AG09319 (cell line): ENCODE results near the gene FOXL3.

ENCODE experiments used
- DNase-seq: peaks from one replicate; pipeline ENCODE4 v3.0.0-alpha.2; 2010; ENCODE audit warnings: low read depth; ENCODE audit errors: extremely low read depth
- TF ChIP-seq, protein P1 (sequence below): IDR thresholded peaks from 2 replicates; pipeline ENCODE4 v1.5.1; 2011; ENCODE audit warnings: low read depth, mild to moderate bottlenecking, inconsistent platforms, low read length, moderate library complexity

Gene FOXL3

GRCh38 chr7:302054-302992, 12.4 kb downstream of the FOXL3 start:
- TF ChIP-seq, protein P1, sequence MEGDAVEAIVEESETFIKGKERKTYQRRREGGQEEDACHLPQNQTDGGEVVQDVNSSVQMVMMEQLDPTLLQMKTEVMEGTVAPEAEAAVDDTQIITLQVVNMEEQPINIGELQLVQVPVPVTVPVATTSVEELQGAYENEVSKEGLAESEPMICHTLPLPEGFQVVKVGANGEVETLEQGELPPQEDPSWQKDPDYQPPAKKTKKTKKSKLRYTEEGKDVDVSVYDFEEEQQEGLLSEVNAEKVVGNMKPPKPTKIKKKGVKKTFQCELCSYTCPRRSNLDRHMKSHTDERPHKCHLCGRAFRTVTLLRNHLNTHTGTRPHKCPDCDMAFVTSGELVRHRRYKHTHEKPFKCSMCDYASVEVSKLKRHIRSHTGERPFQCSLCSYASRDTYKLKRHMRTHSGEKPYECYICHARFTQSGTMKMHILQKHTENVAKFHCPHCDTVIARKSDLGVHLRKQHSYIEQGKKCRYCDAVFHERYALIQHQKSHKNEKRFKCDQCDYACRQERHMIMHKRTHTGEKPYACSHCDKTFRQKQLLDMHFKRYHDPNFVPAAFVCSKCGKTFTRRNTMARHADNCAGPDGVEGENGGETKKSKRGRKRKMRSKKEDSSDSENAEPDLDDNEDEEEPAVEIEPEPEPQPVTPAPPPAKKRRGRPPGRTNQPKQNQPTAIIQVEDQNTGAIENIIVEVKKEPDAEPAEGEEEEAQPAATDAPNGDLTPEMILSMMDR: no peak
- no peak for DNase-seq

GRCh38 chr7:303425-303824, 13.5 kb downstream of the FOXL3 start:
- DNase-seq: no peak
- TF ChIP-seq, protein P1: no peak

DNA sequence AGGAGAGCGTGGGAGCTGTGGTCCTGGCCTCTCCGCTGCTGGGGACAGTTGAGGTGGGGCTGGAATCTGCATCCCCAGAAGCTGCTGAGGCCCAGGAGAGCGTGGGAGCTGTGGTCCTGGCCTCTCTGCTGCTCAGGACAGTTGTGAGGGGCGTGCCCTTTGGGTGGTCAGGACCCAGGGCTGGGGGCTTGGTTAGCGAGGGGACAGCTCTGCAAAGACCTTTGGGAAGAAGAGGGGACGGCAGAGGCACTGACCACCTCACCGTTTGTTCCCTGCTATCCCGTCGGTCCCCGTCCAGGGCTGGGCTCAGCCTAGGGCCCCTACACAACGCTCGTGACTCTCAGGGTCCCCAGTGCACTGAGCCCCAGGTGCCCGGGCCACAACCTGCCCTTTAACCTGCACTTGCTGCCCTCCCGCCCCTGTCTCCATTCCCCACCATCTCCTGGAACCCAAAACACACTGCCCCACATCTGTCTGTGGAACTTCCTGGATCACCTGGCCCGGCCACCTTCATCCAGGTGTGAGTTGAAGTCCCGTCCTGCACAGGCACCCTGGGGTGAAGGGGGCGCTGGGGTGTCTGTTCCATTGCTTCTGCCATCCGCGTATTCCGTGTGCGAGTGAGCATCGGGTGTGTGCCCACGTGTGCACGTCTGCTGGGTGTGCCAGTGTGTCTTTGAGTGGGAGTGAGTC, 14.1 kb downstream of the FOXL3 start:
- TF ChIP-seq, protein P1: no peak

GRCh38 chr7:304574-305409, 14.8 kb downstream of the FOXL3 start:
- DNase-seq: no peak
- TF ChIP-seq, protein P1: no peak

More for the DNA sequence above, 14.1 kb downstream of the FOXL3 start:
- DNase-seq: no peak

DNA sequence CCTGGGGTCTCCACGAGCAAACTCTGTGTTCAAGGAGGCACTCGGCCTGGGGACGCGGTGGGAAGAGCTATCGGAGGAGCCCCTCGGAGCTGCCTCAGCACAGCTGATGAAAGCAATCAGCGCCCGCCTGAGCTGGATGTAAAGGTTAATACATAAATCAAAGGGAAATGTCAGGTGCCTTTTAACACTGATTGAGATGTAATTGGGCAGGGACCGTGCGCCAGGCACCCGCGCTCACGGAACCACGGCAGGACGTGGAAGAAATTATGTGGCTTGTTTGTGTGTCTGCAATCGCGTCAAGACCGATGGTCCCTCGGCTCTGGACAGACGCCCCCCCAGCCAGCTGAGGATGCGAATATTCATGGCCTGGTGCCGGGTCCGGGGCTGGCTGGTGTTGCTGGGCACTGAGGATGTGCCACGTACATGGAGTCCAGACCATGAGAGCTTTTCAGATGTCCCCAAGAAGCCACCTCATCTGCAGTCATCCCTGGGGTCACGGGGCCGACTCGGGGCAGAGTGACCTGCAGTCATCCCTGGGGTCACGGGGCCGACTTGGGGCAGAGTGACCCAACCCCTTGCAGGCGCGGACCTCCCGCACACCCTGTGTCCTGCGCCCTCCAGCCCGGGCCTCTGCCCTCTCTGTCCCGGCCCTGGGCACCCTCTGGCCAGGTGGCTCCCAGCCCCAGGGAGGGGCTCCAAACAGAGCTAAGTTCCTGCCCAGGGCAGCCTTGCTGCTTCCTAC, 15.6 kb downstream of the FOXL3 start:
- TF ChIP-seq, protein P1: no peak
- no peak for DNase-seq

- no peak for DNase-seq
- TF ChIP-seq, protein P1: no peak
Observed at GRCh38 chr7:307970-308369, 18.0 kb downstream of the FOXL3 start.
